ENCODE data around the gene HYAL3.

The HYAL3 gene

DNA sequence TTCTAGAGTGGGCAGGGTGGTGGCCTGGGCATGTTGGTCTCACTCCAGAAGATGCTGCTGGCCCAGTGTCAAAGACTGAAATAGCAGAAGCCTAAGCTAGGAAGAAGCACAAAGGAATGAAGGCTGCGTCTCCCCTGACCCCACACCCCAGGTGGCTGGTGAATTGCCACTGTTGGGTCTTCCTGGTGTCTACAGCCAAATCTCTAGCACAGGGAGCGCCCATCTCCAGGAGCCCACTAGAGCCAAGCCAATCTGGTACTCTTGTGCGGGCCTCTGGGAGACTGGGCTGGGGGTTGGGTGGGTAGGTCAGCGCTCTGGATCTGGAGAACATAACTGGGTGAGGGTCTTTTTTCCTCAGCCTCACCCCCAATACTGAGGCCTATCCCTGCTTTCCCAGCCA lies 27.9 kb upstream of the HYAL3 start:
- TF ChIP-seq, protein P1, sequence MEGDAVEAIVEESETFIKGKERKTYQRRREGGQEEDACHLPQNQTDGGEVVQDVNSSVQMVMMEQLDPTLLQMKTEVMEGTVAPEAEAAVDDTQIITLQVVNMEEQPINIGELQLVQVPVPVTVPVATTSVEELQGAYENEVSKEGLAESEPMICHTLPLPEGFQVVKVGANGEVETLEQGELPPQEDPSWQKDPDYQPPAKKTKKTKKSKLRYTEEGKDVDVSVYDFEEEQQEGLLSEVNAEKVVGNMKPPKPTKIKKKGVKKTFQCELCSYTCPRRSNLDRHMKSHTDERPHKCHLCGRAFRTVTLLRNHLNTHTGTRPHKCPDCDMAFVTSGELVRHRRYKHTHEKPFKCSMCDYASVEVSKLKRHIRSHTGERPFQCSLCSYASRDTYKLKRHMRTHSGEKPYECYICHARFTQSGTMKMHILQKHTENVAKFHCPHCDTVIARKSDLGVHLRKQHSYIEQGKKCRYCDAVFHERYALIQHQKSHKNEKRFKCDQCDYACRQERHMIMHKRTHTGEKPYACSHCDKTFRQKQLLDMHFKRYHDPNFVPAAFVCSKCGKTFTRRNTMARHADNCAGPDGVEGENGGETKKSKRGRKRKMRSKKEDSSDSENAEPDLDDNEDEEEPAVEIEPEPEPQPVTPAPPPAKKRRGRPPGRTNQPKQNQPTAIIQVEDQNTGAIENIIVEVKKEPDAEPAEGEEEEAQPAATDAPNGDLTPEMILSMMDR (IDR thresholded peaks at IDR 0.05): no peak
- H3K27ac ChIP-seq: peak overlapping the region; percentile 77

DNA sequence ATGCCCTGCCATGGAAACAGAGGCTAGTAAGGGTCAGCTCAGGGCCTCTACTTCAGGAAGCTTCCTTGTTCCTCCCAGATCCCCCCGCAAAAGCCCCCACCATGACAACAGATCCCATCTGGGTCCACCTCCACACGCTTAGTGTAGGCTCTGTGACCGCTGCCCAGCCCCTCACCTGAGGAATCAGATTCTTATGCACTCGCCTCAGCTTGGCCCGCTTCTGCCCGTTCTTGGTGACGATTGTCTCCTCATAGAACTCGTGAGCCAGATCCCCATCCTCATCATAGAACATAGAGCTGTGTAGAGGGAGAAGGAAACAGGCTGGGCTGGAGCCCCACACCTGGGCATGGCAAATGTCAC lies 27.0 kb upstream of the HYAL3 start:
- no peak for TF ChIP-seq ZFX (IDR thresholded peaks at IDR 0.05; ENCODE audit: borderline replicate concordance)
- TF ChIP-seq, protein P1 (IDR thresholded peaks at IDR 0.05): no peak
- no peak overlapping the region for H3K27ac ChIP-seq

DNA sequence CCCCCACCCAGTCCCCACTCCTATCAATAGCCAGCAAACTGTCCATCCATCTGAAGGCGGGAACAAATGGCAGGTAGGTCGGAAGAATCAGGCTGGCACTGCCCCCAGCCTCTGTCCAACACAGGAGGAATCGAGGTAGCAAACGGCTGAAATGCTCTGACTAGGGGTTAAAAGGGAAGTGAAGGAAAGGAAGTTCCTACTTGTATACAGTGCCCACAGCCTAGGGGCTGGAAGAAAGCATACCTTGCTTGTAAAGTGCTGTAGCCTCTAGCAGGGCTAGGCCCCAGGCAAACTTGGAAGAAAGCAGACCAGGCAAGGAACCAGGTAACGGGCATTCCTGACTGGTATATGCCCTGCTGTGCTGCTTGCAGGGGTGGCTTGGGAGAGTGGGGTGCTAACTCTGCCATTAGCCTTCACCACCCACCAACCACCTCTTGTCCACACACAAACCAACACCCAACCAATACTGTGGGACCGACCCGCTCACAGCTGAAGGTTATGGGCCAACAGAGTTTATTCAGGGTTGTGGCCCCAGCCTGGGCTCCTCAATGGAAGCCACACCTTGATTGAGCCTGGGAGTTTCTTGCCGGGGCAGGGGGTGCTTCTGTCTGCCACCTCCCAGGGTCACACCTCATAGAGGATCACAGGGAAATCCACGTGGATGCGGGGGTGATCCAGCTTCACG lies 26.4 kb upstream of the HYAL3 start:
- no peak overlapping the region for H3K27ac ChIP-seq
- TF ChIP-seq, protein P1 (IDR thresholded peaks at IDR 0.05): no peak
- no peak for TF ChIP-seq ZFX (IDR thresholded peaks at IDR 0.05; ENCODE audit: borderline replicate concordance)

DNA sequence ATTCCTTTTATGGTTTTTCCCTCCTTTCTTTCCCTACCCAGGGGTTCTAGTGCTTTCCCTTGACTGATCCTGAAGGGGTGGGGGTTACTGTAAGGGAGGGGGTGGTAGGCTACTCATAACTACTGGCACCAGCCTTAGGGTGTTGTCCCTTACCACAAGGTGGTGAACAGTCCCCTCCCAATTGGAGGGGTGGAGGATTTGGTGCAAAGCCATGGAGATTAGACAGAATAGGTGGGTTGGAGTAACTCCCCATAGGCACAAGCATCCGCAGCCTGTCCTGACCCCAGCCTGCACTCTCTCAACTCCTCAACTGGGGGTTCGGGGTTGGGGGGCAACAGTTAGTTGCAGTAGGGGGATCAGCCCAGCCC lies 25.9 kb upstream of the HYAL3 start:
- TF ChIP-seq, protein P1 (IDR thresholded peaks at IDR 0.05): no peak
- no peak for TF ChIP-seq ZFX (IDR thresholded peaks at IDR 0.05; ENCODE audit: borderline replicate concordance)
- H3K27ac ChIP-seq: peak overlapping the region; percentile 85; the same call in 1 of the 2 replicates

DNA sequence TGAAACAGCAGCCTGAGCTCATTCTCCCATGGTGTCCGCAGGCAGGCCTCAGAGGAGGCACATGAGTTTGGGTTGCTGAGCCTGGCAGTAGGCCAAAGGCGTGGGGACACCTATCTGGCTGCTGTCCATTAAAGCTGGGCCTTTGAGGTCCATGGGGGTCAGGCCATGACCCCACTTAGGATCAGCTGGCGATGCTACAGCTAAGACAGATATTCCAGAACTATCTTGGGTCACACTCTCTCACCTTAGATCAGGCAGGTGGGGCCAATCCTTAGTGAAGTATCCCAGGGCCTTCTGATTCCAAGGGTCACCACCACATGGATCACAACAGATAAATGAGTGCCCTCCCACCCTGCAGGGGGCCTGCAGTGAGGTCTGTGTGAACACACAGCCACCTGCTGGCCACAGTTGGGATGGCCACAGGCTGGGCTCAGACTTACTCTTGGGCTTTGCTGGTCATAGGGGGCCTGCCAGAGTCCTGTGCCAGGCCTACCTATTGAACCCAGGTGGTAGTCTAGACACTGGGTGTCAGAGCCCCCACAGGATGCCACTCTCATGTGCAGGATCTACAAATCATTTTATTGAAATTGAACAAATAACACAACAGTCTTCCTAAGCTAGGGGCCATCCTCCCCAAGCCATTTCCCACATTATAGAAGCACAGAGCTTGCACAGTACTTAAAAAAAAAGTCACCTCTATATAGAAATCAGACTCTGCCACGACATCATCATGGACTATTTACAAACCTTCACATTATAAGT lies 25.3 kb upstream of the HYAL3 start:
- peak overlapping the region; percentile 85 for H3K27ac ChIP-seq
- TF ChIP-seq ZFX (IDR thresholded peaks at IDR 0.05; ENCODE audit: borderline replicate concordance): no peak
- TF ChIP-seq, protein P1 (IDR thresholded peaks at IDR 0.05): peak; percentile 89

DNA sequence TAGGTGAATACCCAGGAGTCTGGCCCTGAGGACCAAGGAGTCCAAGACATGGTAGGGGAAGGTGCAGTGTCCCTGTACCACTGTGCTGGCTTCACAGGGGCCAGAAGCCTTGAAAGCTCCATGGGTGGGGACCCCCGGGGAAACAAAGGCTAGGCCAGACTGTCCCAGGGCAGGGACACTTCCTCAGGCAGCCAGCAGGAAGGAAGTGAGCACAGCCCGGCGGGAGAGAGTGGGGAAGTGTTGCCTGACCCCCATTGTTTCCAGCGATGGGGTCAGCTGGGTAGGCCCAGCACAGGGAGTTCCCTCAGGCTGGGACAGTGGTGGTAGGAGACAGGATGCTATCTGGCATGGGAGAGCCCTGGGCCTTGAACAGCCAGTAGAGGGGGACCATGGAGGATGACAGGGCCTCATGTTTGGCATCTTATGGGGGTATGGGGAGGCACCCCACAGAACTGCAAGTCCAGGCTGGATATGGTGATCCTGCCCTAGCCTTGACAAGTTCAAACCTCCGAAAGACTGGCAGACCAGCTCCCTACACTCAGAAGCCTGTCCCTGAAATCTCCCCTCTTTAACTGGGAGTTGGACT lies 24.5 kb upstream of the HYAL3 start:
- TF ChIP-seq, protein P1 (IDR thresholded peaks at IDR 0.05): no peak
- TF ChIP-seq ZFX (IDR thresholded peaks at IDR 0.05; ENCODE audit: borderline replicate concordance): no peak
- H3K27ac ChIP-seq: peak overlapping the region; percentile 85

DNA sequence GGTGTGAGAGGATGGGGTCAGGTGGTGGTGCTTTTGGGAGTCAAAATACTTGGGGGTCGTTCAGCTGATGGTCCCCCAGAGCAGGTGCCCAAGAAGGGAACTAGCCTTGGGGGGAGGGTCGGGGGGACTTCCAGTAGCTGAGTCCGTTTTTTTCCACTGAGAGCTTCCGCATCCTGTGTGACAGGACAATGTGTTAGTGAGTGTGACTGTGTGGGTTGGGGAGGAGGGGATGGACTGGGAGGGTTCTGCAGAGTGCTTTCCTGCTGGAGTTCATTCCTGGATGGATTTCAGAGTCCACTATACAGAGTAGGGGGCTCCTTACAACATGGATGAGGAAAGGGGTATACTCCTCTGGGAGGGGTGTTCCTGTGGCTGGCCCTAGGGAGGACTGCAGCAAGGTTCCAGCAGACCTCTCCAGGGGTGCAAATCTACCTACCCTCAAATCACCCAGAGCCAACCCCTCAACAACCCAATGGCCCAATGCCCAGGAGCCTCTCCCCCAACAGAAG lies 23.9 kb upstream of the HYAL3 start:
- no peak for TF ChIP-seq ZFX (IDR thresholded peaks at IDR 0.05; ENCODE audit: borderline replicate concordance)
- TF ChIP-seq, protein P1 (IDR thresholded peaks at IDR 0.05): no peak
- H3K27ac ChIP-seq: peak overlapping the region; percentile 85
